HG02852 (cell line): ENCODE results near the gene ARHGAP32.
"Not testable (repeated sequence)": the region's sequence is repeated elsewhere in the genome, so short reads cannot be mapped to it uniquely, and the experiment has no call there.

Experiments used
- ATAC-seq: cut with Tn5 transposase; IDR thresholded peaks from one replicate; pipeline ENCODE4 v1.9.1; 2021; ENCODE audit warnings: mild to moderate bottlenecking, moderate library complexity; ENCODE audit not compliant: unreplicated experiment

ARHGAP32 gene

DNA sequence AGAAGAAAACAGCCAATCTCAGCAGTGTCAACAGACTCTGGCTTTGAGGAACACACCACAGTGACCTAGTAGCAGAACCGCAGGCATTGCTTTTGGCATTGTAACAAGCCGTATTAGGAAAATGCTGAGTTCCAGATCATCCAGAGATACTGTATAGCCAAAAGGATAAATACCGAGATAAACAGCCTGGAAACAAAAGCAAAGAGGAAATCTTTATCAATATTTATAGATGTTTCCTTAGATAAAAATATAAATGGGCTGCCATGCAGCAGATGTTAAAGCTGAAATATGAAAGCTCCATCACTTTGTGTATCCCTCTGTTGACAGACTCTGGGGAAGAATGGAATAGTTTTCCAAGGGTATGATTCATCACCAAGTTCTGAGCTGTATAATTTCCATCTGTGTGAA lies 150.5 kb downstream of the ARHGAP32 start:
- ATAC-seq, result no peak

GRCh38 chr11:129040934-129041333 lies 151.2 kb downstream of the ARHGAP32 start:
- no peak for ATAC-seq

- no peak for ATAC-seq
Measured at GRCh38 chr11:129035244-129035643, 156.9 kb downstream of the ARHGAP32 start.

- no peak for ATAC-seq
Measured at GRCh38 chr11:129034001-129034400, 158.1 kb downstream of the ARHGAP32 start.

DNA sequence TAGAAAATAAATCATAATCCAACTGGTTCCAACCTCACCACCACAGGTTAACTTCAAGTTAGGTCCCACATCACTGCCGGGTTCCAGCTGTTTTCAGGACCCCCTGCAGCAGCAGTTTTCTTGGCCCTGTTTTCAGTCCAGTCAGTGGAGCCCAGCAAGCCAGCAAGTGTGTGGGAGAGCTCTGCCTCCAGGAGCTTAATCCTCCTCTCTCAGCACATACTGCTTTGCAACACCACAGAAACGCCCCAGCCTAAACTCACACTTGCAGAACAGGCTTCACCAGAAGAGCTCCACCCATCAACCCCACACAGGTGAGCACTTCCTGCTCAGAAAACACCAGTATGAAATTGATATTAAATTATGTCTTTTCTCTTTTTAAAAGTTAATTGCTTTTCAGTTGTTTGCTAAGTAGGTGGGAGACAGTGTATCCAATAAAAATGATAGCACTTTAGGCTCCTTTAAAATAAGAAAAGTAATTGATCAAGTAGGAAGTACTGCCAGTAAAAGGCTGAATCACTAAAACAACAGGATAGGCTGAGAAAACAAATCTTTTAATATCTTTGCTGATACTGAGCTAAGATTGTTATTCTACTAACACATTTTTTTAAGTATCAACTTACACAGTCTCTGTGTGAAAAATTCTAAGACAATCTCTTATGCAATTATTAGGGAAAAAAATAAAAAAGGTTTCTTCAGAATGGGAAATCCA lies 168.0 kb downstream of the ARHGAP32 start:
- no peak for ATAC-seq

DNA sequence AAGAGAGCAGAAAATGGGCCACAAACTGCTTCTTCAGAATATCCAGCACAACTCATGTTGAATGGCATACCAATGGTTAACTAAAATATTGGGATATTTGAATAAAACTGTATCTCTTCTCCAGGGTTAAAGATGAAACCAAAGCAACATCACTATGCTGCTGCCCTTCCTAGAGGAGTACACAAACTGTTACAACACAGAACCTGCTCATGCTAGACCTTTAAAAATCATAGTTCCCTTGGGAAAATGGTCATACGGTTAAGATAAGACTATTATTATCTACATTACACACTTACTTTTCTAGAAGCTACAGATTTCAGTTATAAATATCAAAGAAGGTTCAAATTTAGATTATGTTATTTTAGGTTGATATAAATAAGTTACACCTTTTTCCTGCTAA lies 170.8 kb downstream of the ARHGAP32 start:
- ATAC-seq, result no peak

- ATAC-seq, result no peak
Measured at GRCh38 chr11:129018991-129019390, 173.1 kb downstream of the ARHGAP32 start.

DNA sequence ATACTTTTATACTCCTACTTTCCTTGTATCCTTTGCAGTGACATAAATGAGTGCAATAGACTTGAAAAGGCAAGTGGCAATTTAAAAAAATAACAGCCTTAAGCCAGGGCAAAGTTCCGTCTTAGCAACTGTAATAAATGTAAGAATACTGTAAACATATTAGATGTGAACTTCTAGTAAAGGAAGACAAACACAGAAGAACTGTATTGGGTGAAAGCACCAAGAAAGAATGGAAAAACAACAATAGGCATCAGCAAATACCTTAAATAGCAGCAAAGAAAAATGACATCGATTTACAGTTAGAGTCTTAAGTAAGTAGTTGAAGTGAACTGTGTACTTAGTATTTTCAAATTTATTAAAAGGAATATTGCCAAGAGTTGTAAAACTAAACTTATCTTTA lies 174.0 kb downstream of the ARHGAP32 start:
- ATAC-seq, result no peak

DNA sequence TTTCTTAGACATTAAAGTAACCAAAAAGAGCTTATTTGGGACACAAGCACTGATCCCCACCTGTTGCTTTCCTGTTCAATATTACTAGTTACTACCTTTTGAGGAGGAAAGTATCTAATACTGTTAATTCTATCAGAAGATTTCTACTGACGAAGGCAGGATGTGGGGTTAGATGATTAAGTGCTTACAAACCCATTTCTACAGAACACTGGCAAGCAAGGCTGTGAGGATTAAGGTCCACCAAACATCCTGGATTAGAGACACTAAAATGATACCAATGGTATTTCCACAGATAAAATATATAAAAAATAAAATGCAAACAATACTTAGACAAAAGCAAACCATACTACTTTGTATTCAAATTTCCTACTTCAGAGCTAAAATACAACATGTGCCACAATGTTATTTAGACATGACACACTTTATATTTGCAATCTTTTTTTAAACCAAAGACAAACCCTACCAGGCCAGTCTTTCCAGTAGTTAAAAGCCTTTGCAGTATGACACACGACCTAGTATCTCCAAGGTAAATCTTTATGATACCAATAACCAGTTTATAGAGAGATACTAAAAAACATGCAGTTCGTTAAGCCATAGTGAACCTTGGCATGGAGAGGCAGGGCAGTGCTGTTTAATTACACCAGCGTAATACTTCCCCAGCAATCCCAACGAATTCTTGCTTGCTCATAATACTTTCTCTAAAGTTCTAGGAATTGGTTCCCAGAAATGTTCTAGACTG lies 178.2 kb downstream of the ARHGAP32 start:
- ATAC-seq, result no peak

DNA sequence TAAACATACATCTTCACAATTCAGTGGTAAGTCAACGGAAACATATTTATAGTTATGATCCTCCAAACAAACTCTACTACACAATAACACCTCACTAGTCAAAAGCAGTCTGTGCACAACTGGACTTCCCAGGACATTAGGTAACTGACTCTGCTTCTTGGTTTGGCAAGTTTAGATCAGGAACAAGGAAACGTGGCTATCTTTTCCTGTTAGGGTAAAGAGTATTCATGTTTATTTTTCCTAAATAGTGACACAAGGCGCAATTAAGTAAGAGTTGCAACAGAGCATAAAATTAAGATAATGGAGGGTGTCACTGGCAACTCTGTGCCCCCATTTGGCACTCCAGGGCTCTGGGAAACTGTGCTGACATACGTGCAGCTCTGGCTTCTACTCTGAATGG lies 179.2 kb downstream of the ARHGAP32 start:
- no peak for ATAC-seq

- ATAC-seq, result no peak
Measured at GRCh38 chr11:129006161-129006560, 186.0 kb downstream of the ARHGAP32 start.

GRCh38 chr11:128999165-128999564 lies 193.0 kb downstream of the ARHGAP32 start:
- not testable (repeated sequence) for ATAC-seq

DNA sequence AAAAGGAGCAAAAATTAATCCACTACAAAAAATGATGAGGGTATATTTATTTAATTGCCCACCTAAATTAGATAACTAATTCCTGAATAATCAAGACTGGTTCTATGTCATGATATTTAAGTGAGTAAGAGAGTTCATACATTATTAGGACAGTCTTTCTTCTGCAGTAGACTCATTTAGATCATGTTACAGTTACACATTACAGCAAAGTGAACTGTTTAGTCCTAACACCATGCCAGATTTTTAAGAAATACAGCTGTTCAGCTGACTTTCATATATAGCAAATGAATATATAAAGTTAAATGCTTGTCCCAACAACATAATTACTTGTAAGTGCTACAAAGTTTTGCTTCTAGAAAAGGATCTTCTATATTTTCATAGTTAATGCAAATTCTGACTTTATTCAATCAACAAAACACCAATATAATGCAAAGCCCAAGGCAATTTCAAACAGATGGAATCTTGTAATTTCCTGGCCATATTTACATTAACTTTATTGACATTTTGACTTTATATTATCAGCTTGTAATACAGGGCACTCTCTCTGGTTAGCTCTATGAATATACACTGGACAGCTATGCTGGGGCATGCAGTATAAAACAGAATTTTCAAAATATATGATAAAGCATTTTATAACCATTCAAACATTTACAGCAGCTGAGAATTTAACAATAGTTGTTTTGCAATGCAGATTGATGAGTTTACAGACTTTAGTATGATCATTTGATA lies 203.7 kb downstream of the ARHGAP32 start:
- no peak for ATAC-seq

- no peak for ATAC-seq
Measured at GRCh38 chr11:128985880-128986279, 206.2 kb downstream of the ARHGAP32 start.

- no peak for ATAC-seq
Measured at GRCh38 chr11:128983023-128983422, 209.1 kb downstream of the ARHGAP32 start.

DNA sequence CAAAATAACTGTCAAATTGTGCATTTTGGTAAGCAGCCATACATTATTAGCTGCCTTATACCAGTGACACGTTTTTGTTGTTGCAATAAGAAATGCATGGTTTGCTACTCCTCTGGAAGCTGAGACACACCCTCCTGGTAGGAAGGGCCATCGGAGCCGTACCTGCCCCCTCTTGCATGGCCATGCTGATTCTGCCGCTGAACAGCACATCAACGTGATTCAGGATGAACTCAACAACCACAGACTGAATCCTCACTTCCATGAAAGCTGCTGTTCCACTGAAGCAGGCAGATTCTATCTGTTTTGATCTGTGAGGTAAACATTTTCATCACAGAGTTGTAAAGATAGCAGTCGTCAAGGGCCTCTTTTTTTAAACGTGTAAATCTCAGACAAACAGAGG lies 210.9 kb downstream of the ARHGAP32 start:
- ATAC-seq, result no peak

DNA sequence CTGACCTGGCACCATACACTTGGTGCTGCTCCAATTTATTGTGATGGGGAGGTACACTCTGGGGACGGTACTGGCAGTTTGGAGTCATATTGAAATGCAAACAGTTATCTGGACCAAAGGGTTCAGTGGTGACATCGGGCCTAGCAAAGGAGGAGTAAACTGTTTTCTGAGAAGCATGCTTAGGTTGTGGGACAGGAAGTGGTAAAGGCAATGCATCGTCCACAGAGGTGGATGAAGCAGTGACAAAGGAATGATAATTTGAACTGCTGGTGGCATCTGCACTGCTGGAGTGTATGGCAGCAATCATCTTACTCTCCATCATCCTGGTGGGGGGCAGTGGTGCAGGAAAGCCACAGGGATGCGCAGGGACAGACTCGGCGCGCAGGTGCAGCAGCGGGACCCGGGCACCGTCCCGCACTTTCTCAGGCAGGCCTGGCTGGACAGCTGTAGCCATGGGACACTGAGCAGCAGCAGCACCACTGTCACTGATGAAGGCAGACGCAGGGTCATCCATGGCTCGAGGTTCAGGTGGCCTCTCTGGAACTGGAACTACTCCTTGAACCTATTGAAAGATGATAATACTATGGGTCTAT lies 221.4 kb downstream of the ARHGAP32 start:
- ATAC-seq, result no peak

GRCh38 chr11:128968916-128969315 lies 223.2 kb downstream of the ARHGAP32 start:
- no peak for ATAC-seq

DNA sequence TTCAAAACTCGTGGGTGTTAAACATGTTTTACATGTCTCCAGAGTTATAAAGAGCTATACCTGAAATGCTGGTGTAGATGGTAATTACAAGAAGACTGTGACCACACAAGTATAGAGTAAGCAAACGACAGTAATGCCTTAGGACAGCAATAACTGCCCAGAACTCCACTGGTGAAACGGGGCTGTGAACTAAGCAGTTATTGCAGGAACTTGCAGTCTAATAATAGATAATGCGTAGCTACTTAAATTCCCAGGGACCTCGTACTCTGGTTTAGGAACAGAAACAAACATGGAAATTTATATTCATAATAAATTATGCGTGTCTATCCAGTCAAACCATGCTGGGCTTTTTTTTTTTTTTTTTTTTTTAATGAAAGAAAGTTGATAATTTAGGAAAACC lies 224.5 kb downstream of the ARHGAP32 start:
- ATAC-seq, result no peak

DNA sequence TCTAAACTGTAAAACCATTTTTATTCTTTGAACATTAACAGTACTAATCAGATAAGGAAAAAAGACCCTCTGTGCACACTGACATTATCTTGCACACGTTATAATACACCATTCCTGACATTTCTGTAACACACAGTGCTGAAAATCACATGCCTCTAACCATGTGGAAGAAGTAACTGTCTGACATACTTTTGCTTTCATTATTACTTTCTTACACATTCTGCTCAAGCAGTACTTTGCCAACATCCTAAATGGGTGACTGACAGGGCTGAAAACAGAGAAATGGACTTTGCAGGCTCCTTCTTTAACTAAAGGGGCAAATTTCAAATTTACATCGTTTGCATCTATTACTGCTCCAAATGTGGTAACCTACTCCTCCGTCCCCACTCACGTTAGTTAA lies 226.6 kb downstream of the ARHGAP32 start:
- ATAC-seq, result peak; percentile 97

DNA sequence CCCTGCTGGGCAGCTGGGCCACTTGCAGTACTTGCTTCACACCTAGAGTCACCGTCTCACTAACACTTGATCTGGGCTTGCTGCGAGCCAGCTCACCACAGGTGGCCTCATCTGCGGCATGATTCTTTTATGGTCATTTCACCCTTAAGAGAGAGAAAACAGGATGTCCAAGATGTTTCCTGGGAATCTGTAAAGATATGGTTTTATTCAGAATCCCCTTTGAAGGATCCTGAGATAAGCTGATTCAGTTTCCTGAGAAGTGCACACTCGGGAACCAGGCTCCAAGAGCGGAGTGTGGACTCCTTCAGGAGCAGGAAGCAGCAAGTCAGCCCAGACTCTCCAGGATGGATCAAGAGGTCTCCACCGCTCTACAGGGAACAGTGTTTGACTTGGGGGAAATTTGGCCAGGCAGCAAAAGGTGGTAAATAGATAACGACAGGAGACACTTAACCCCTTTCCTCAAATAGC lies 227.6 kb downstream of the ARHGAP32 start:
- ATAC-seq, result no peak
